Stimulated activated CD4-positive, alpha-beta T cell treated with anti-CD3 and anti-CD28 coated beads, Interleukin-2, amount 100 ng/mL, for 4 hours (primary cell): Measurements from ENCODE around the gene CACNA1C.
"Not testable (repeated sequence)": the region's sequence is repeated elsewhere in the genome, so short reads cannot be mapped to it uniquely, and the experiment has no call there.

Experiments used
- DNase-seq: peaks from one replicate; pipeline ENCODE4 v3.0.0-alpha.2; 2020; ENCODE audit warnings: low read depth

Gene CACNA1C

DNA sequence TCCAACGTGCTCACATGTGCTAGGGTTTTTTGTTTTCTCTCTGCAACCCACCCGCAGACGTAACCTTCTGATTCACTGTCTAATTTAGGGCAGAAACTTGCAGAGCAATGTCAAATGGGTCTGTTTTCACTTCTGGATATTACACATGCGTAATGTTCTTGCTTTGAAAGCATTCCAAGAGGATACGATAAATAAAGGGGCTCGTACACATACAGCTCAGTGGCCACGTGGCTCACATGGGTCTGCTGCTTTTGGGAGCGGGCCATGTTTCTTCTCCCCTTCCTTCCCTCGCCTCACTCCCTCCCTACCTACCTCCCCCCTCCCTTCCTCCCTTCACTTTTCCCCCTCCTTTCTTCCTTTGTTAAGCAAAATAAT, 23.4 kb downstream of the CACNA1C start:
- no peak for DNase-seq

DNA sequence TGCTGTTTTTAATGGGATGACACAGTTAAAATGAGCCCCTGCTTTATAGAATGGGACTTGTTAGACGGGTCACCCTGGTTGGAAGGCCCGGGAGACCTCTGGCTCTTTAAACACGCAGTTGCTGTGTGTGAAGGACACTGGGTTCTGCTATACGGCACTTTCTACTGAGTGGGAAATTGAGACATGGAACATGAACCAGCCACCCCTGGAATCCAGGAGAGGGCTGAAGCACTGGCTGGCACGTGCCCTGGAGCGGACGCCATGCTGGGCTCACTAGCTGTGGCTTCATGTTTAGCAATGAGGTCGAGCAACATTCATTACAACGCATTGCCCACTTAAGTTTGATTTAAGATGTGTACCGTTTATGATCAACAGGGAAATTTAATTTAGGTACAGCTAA, 23.9 kb downstream of the CACNA1C start:
- DNase-seq = no peak

DNA sequence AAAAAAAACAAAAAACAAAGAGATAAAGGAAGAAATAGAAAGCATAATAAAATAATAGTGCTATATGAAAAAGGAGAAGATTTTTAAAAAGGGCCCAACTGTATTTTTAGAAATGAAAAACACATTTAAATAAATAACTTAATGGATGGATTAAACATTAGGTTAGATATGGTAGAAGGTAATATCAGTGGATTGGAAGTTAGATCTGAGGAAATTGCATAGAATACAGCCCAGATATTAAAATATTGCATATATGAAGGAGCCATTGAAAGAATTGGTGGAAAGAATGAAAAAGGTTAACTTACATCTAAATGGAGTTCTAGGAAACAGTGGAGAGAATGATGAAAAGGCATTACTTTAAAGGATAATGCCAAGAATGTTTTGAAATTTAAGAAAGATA, 27.8 kb downstream of the CACNA1C start:
- no peak for DNase-seq

DNA sequence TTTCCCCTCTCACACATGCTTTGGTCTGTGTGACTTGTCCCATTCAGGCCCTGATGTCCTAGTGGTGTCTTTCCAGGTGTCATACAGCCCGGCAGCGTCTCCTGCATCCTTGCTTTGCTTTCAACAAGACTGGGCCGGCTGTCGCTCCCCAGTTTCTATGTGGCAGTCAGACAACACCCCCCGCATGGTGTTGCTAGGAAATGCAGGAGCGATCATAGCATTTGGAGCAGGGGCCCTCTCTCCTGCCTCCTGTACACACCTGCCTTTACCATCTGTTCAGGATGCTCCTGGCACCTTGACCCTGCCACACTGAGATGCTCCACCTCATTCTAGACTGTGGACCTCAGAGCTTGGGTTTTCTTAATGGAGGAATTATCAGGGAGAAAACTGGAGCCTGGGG, 29.5 kb downstream of the CACNA1C start:
- DNase-seq = no peak

DNA sequence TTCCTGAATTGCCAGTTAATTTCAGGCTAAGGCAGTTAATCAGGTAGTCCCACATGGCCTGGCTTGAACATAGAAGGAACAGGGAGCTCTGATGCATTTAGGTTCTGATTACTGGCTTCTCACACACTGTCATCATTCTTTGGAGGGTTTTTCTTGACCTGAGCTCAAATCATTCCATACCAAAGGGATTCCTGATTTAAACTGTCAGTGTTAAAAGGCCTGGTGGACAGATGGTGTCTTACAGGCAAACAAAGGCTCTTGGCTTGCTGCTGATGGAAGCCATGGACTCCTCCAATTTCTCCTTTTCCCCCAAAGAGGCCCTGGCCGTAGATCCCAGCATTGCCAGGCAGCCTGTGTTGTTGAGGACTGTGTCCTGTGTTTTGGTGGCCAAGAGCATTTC, 30.2 kb downstream of the CACNA1C start:
- DNase-seq = no peak

DNA sequence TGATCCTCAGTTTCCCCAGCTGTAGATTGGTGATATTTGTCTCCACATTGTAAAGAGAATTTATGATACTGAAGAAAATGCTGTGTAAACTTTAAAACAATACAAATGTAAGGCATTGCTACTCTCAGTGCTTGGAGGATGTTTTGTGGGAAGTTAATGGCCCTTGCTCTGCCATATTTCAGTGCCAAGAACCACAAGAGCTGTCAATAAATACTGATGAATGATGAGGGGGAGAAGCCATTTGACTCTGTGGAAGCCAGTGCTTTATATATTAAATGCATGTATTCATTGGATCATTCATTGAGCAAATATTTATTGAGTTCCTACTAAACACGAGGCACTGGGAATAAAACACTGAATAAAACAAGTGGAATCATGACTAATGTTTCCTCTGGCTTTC, 30.8 kb downstream of the CACNA1C start:
- no peak for DNase-seq

DNA sequence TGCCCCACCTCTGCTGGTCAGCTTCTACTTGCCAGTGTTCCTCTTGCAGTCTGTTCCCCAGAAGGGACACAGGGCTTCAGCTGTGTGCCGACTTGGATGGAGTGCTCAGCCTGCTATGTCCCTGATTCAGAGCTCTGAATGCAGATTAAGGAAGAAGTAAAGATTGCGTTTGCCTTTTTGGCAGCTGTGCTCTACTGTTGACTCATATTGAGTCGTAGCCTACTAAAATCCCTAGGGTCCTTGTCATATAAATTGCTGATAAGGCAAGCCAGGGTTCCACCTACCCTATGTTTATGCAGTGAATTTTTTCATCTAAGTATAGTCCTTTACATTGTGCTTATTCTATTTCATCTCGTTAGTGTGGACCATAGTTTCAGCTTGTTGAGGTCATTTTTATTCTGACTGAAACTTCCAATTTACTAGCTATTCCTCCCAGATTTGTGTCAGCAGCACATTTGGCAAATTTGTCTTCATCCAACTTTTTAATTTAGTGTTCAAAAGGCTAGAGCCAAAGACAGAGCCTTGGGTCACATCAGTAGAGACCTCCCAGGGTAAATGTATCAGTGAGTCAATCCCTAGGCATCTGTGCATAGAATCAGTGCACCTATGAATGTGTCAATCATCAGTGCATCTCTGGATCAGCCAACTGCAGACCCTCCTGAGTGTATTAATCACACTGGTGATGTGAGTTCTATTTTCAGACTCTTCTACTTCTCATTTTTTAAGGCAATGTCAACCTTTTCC, 31.9 kb downstream of the CACNA1C start:
- DNase-seq = no peak

DNA sequence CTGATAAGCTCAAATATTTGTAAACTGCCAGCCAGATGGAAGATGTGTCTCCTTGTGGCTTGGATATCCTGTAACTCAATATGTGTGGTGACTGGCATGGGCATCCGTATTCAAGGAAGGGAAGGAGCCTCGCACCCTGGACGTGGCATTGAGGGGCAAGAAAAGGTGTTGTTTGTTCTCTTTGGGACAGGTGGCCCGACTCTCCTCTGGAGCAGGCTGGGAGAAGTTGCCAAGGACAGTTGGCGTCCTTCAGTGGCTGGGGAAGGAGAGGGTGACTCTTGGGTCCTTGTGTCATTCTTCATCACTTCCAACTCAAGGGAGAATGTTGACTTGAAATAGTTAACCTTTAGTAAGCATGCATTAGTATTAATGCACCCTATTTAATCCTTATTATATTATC, 39.6 kb downstream of the CACNA1C start:
- DNase-seq = no peak

DNA sequence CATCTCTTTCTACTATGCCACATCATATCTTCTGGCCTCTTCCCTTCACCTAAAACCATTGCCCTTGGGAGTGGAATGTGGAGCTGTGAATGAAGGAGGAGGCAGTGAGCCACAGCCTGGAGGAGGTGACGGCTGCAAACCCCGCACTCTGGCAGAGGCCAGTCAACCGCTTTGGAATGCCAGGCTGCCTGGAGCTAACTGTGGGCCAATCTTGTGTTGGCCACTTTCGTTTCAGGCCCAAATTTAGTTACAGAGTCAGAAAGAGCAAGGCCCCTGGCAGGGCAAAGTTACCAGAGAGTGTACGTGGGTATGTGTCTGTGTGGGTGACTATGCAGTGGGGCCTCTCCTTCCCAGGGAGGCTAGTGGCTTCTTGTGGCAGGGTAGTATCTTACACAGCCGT, 40.1 kb downstream of the CACNA1C start:
- no peak for DNase-seq

DNA sequence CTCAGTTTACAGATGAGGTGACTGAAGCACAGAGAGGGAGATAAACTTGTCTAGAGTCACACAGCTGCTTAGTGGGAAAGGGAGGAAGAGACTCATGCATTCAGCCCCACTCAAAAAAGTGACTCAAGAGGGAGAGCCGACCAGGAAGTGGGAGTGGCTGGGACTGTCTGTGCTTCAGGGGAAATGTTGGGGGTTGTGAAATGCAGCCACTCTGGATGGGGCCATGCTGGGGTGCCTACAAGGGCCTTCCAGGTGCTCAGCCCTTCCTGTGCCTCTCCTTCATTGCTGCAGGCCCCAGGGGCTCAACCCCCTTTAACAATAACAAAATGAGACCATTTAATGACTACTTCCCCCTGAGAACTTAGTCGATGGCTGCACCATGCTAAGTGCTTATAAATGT, 41.8 kb downstream of the CACNA1C start:
- DNase-seq = no peak

DNA sequence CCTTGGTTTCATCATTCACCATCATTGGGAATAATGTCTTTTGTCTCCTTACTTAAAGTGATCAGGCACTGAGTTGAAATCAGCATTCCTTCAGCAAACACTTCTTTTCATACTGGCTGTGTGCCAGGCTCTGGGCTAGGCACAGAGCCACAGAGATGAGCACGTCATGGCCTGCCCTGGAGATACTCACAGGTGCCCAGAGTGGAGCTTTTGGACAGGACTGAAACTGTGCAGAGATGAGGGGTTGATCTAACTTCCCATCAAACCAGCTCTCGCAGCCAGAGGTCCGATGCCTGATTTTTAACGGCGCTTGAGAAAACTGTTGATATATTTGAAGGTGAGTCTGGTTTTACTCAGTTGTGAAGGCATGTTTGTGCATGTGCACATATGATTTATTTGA, 43.1 kb downstream of the CACNA1C start:
- no peak for DNase-seq

DNA sequence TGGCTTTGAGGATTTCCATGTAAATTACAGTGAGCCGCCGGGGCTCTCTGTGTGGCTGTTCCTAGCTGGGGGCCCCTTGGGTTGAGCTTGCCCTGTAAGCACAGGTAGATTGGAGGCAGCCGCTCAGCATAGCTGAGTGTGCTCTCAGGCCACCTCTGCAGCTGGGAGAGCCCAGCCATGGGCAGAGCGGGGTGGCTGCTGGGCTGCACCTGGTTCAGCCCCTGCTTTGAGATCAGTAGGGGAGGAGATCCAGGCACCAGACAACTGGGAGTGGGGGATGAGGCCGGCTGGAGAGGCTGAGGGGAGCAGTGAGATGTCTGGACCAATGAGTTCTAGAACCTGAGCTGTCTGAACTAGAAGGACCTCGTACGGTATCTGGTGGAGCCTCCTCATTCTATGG, 44.8 kb downstream of the CACNA1C start:
- no peak for DNase-seq

DNA sequence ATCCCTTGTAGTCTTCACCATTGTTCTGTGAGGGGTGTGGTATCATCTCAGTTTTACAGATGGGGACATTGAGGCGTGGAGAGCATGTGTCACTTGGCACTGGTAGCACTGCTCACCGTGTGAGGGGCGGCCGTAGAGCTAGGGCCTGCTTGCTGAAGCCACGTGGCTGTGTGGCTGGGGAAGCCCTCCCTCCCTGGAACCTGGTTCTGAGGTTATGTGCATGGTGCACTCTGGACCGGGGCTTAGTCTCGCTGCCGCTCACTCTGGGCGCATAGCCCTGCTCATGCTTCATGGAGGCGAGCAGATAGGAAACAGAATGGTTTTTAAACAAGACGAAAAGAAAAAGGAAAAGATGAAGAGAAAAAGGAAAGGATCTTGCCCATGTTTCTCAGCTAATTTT, 46.1 kb downstream of the CACNA1C start:
- no peak for DNase-seq

DNA sequence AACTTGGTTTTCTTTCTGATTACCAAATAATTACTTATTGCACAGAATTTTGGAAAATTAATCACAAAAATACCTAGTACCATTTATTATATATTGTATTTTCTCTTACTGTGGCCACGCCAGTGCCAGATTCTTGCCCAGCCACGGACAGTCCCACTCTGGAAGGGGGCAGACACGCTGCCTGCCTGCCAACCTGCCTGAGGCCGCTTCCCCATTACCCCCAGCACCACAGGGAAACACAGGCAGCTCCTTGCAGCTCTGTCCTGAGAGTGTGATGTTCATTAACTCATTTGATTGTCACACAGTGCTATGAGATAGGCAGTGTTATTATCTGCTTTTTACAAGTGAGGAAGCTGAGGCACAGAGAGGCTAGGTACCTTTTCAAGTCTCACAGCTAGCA, 46.8 kb downstream of the CACNA1C start:
- no peak for DNase-seq

DNA sequence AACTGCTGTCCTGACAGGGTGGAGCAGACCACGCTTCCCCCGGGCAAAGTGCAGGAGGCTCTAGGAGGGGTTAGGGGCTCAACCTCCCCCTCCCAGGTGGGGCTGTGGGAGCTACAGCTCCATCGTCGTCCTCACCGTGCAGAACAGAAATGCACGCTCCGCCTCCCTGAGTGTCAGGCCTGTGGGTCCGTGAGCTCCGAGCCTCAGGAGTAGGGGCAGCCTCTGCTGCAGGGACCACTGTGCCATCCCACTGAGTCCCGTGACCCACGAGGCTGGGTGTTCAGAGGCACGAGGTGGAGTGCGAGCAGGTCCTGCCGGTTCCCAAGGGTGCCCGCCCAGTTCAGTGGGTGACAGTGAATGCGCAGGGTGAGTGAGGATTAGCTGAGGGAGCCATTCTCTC, 48.6 kb downstream of the CACNA1C start:
- DNase-seq = no peak

DNA sequence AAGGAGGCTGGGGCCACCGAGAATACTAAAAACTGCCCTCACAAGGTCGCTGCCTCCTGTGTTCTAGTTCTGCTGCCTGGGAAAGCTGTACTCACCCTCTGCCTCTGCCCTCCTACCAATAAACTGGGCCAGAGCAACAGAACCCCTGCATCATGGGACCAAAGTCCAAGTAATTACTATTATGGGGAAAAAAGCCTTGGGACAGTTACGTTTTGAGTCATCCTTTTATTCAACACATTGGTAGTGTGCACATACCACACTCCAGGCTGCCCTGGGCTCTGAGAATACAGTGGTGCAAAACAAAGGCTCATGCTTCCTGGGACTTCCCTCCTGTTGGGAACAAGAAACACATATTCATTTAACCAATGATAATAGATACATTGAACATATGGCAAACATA, 49.0 kb downstream of the CACNA1C start:
- no peak for DNase-seq

DNA sequence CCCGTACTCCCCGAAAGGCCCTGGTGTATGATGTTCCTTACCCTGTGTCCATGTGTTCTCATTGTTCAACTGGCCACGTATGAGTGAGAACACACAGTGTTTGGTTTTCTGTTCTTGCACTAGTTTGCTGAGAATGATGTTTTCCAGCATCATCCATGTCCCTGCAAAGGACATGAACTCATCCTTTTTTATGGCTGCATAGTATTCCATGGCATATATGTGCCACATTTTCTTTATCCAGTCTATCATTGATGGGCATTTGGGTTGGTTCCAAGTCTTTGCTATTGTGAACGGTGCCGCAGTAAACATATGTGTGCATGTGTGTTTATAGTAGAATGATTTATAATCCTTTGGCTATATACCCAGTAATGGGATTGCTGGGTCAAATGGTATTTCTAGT, 49.9 kb downstream of the CACNA1C start:
- not testable (repeated sequence) for DNase-seq

DNA sequence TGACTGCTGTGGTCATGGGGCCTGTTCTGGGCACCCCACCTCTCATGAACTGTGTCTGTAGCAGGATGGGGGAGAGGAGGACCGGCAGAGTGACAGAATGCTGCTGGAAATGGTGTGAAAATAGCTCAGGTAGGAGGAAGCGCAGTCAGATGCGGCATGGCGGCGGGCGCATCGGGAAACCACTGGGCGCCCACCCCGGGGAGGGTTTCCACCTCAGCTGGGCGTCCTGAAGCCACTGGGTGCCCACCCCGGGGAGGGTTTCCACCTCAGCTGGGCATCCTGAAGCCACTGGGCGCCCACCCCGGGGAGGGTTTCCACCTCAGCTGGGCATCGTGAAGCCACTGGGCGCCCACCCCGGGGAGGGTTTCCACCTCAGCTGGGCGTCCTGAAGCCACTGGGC, 52.6 kb downstream of the CACNA1C start:
- not testable (repeated sequence) for DNase-seq

DNA sequence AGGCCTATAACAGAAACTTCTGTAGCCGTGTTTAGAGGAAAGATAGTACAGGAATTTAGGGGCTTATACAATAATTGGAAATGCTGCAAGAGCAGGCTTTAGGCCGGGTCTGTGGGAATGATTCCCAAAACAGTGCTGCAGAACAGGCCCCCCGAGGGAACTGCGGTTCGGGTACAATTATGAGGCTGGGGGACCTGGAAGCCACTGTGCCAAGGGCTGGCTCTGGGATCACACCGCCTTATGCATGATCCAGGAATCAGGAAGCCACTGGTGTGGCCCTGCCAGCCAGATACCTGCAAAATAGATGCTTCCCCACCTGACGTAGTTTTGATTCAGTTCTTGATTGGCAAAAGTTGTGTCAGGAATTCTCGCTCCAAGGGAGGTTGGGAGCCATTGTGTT, 55.4 kb downstream of the CACNA1C start:
- DNase-seq = no peak

DNA sequence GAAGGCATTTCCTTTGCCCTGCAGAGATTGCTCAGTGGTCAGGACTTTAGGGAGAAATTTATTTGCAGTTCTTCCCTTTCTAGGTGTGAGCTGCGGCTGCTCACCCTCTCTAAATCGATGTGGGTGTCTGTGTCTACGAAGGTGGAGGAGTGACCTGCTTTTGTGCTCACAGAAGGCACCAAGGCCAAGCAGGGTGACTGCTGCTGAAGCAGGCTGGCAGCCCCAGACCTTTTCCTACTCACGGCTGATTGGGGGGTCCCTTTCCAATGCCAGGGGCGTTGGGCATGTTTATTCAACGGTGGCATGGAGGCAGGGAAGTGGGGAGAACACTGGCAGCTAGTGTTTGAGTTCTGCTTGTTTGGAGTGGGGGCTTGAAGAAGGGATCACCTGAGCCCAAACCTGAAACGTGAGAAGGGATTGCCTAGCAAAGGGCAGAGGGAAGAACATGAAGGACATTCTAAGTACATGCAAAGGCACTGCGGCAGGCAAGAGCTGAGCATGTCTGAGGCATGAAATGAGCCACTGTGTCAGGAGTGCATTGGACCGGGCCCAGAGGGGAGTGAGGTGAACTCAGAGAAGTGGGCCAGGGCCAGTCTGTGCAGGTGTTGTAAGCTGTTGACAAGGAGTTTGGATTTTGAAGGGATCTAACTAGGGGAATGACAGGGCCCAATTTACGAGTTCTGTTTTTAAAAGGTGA, 56.3 kb downstream of the CACNA1C start:
- no peak for DNase-seq

DNA sequence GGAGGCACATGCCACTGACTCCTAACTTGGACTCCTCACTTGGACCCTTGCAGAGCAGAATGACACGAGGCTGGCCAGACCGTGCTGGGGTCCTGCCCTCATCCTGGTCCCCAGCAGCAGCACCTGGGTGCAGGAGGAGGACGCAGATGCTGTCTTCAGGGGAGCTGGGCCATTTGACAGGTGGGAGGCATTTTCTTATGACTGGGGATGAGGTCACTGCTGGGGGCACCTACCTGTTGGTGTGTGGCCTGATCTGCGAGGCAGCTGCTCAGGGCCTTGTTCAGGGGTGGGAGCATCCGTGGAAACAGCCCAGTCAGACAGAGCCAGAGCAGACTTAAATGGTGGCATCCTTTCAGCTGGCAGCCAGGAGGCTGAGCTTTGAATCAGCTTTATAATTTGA, 57.3 kb downstream of the CACNA1C start:
- no peak for DNase-seq

DNA sequence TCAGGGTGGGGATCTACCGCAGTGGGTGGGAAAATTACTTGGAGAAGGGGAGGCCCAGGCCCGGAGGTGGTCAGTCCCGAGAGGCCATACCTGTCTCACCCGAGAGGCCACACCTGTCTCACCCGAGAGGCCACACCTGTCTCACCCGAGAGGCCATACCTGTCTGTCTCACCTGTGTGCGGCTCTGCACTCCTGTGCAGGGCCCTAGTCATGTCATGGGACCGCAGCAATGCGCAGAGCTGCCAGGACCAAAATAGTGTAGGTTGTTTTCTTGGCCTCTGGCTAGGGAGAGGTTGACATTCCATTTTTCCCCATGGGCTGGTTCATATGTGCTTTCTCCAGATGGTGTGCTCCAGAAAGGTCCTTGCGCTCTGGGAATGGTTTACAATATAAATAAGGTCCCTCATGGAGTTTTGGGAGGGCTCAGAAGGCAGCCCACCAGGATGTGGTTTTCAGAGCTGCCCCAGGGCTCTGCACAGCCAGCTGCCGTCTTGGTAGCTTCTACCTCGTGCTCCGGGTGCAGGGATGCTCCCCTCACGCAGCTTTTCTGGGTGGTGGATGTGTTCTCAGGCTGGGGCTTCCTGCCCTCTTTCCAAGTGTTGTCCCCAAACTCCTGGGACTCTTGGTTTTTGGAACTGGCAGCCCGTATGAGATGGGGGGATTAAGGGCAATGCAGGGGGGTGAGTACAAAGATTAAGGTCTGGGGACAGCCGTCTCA, 58.2 kb downstream of the CACNA1C start:
- no peak for DNase-seq

DNA sequence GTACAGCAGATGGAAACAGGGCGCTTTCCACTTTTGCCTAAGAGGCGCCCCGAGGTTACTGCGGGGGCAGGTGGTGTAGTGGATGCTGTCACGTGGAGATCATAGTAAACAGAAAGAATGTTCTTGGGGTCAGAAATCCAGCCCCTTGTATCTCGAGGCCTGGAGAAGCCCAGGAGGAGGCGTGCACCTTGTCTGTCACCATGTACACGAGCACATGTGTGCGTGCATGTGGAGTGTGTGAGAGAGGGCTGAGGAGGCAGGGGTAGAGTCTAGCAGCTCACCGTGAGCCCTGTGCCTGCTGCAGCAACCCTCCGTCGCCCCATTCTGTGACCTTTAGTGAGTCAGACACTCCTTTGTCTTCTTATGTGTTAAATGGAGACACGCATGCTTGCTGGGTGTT, 59.0 kb downstream of the CACNA1C start:
- DNase-seq = no peak
